Thyroid gland (tissue), 4 donors: ENCODE data around the gene SIDT1.

ENCODE experiments used
- POLR2A ChIP-seq, 2 donors: fragments of 450-650 bp; IDR thresholded peaks; one replicate each; pipeline ENCODE4 v1.6.1; 2017; ENCODE audit warnings: antibody characterized with exemption in 2 of 2, mild to moderate bottlenecking in 2 of 2, moderate library complexity in 1 of 2
- TF ChIP-seq, protein P1 (sequence below), 6 experiments: fragments of 200-600 bp in 3 of 6; fragments of 450-650 bp in 3 of 6; sonication (generic) in 3 of 6; IDR thresholded peaks; one replicate each; pipeline ENCODE4 v1.5.1; 2016 to 2019; ENCODE audit warnings: antibody characterized with exemption in 6 of 6, mild to moderate bottlenecking in 2 of 6, inconsistent platforms in 1 of 6, moderate library complexity in 1 of 6

DNA sequence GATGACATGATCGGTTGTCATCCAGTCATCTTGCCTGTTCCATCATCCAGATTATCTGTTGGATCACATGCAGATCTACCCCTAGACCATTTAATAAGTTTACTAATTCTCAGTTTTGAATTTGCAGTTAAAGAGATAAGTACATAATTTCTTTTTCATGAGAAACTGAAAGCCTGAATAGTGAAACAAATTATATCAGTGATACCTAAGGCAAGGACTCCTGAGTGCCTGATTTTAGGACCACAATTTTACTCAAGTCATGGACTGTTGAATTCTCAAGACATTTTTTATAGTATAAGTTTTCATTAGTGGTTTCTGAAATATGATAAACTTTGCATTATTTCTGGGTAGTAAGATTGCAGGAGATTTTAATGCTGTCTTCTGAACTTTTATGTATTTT lies 13.2 kb downstream of the SIDT1 start:
- TF ChIP-seq, protein P1, sequence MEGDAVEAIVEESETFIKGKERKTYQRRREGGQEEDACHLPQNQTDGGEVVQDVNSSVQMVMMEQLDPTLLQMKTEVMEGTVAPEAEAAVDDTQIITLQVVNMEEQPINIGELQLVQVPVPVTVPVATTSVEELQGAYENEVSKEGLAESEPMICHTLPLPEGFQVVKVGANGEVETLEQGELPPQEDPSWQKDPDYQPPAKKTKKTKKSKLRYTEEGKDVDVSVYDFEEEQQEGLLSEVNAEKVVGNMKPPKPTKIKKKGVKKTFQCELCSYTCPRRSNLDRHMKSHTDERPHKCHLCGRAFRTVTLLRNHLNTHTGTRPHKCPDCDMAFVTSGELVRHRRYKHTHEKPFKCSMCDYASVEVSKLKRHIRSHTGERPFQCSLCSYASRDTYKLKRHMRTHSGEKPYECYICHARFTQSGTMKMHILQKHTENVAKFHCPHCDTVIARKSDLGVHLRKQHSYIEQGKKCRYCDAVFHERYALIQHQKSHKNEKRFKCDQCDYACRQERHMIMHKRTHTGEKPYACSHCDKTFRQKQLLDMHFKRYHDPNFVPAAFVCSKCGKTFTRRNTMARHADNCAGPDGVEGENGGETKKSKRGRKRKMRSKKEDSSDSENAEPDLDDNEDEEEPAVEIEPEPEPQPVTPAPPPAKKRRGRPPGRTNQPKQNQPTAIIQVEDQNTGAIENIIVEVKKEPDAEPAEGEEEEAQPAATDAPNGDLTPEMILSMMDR (IDR thresholded peaks at IDR 0.05): no peak
- no peak for TF ChIP-seq POLR2A (IDR thresholded peaks at IDR 0.05)
